IMR-90 (cell line): ENCODE data around the gene SUV39H1.

Experiments used
- CEBPB ChIP-seq: IDR thresholded peaks from 2 replicates; pipeline ENCODE4 v1.6.1; 2012; ENCODE audit warnings: low read depth, low read length, improper control_type of control experiment
- CHD1 ChIP-seq: IDR thresholded peaks from 2 replicates; pipeline ENCODE4 v1.6.1; 2012; ENCODE audit warnings: low read depth, low read length, improper control_type of control experiment
- FOS ChIP-seq: fragments of 150-350 bp; IDR thresholded peaks from 2 replicates; pipeline ENCODE4 v1.6.1; 2016; ENCODE audit warnings: low read depth, low read length
- MAFK ChIP-seq: IDR thresholded peaks from 2 replicates; pipeline ENCODE4 v1.6.1; 2012; ENCODE audit warnings: low read depth, low read length, improper control_type of control experiment
- MXI1 ChIP-seq: IDR thresholded peaks from 2 replicates; pipeline ENCODE4 v1.6.1; 2012; ENCODE audit warnings: low read depth, mild to moderate bottlenecking, low read length, moderate library complexity, borderline replicate concordance
- NFE2L2 ChIP-seq: fragments of 150-350 bp; IDR thresholded peaks from 2 replicates; pipeline ENCODE4 v1.6.1; 2016; ENCODE audit warnings: low read depth, mild to moderate bottlenecking, low read length
- POLR2A ChIP-seq: IDR thresholded peaks from 2 replicates; pipeline ENCODE4 v1.6.1; 2012; ENCODE audit warnings: mild to moderate bottlenecking, low read depth, low read length
- RAD21 ChIP-seq: IDR thresholded peaks from 2 replicates; pipeline ENCODE4 v1.6.1; 2012; ENCODE audit warnings: low read length, improper control_type of control experiment
- RCOR1 ChIP-seq: IDR thresholded peaks from 2 replicates; pipeline ENCODE4 v1.6.1; 2012; ENCODE audit warnings: mild to moderate bottlenecking, low read length, improper control_type of control experiment; ENCODE audit not compliant: insufficient replicate concordance
- RFX5 ChIP-seq: IDR thresholded peaks from 2 replicates; pipeline ENCODE4 v1.8.0; 2012; ENCODE audit warnings: low read depth, mild to moderate bottlenecking, low read length, moderate library complexity
- TF ChIP-seq, protein P1 (sequence below): conservative IDR thresholded peaks from 2 replicates; pipeline ENCODE4 v1.5.1; 2012; ENCODE audit warnings: mild to moderate bottlenecking, low read depth, low read length, improper control_type of control experiment
- TF ChIP-seq, protein P2 (sequence below): fragments of 150-350 bp; IDR thresholded peaks from 2 replicates; pipeline ENCODE4 v1.6.1; 2017; ENCODE audit warnings: mild to moderate bottlenecking, antibody characterized with exemption, low read length, low read depth
- TF ChIP-seq, protein P3 (sequence below): fragments of 150-350 bp; IDR thresholded peaks from 2 replicates; pipeline ENCODE4 v1.6.1; 2016; ENCODE audit warnings: low read depth, mild to moderate bottlenecking, low read length, moderate library complexity, borderline replicate concordance

DNA sequence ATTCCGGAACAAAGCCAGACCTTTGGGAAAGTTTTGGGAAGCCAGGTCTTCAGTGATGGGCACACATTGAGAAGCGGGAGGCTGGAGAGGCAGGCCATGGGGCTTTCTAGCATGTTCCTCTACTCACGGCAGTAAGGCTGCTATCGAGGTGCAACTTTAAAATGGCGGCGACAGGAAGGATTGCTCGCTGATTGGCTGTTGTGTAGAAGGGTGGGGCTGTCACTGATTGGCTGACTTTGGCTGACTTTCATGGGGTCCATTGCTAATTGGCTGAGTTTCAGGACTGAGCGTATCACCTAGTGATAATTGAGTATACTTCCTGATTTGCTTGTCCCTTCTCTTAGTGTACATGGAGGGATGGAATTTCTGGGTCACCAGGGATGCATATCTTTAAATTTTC lies 45.3 kb downstream of the SUV39H1 start:
- TF ChIP-seq MXI1 (no peak), POLR2A (no peak), RCOR1 (no peak), RAD21 (no peak), CEBPB (no peak), RFX5 (no peak), MAFK (no peak), NFE2L2 (no peak), FOS (no peak), CHD1 (no peak)
- TF ChIP-seq, protein P1, sequence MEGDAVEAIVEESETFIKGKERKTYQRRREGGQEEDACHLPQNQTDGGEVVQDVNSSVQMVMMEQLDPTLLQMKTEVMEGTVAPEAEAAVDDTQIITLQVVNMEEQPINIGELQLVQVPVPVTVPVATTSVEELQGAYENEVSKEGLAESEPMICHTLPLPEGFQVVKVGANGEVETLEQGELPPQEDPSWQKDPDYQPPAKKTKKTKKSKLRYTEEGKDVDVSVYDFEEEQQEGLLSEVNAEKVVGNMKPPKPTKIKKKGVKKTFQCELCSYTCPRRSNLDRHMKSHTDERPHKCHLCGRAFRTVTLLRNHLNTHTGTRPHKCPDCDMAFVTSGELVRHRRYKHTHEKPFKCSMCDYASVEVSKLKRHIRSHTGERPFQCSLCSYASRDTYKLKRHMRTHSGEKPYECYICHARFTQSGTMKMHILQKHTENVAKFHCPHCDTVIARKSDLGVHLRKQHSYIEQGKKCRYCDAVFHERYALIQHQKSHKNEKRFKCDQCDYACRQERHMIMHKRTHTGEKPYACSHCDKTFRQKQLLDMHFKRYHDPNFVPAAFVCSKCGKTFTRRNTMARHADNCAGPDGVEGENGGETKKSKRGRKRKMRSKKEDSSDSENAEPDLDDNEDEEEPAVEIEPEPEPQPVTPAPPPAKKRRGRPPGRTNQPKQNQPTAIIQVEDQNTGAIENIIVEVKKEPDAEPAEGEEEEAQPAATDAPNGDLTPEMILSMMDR: no peak
- TF ChIP-seq, protein P2, sequence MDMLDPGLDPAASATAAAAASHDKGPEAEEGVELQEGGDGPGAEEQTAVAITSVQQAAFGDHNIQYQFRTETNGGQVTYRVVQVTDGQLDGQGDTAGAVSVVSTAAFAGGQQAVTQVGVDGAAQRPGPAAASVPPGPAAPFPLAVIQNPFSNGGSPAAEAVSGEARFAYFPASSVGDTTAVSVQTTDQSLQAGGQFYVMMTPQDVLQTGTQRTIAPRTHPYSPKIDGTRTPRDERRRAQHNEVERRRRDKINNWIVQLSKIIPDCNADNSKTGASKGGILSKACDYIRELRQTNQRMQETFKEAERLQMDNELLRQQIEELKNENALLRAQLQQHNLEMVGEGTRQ: no peak
- TF ChIP-seq, protein P3, sequence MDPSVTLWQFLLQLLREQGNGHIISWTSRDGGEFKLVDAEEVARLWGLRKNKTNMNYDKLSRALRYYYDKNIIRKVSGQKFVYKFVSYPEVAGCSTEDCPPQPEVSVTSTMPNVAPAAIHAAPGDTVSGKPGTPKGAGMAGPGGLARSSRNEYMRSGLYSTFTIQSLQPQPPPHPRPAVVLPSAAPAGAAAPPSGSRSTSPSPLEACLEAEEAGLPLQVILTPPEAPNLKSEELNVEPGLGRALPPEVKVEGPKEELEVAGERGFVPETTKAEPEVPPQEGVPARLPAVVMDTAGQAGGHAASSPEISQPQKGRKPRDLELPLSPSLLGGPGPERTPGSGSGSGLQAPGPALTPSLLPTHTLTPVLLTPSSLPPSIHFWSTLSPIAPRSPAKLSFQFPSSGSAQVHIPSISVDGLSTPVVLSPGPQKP: no peak
